SK-N-SH treated with all-trans-retinoic acid at 6 μM for 48 hours (cell line): ENCODE data around the gene CPLANE2.
A peak's percentile ranks its signal among the peaks of the same experiment; 100 is the strongest.

ENCODE experiments used
- ATAC-seq: fragments of 200-7000 bp; cut with Tn5 transposase; 3 replicates; pipeline ENCODE4 v1.9.1; 2020; ENCODE audit warnings: mild to moderate bottlenecking, moderate library complexity
- ARNTL ChIP-seq: fragments of 450-650 bp; formaldehyde crosslinking; IDR thresholded peaks from 2 replicates; pipeline ENCODE4 v1.5.0; 2020; ENCODE audit warnings: low read depth, mild to moderate bottlenecking, moderate library complexity, borderline replicate concordance
- CREB5 ChIP-seq: fragments of 250-450 bp; sonication (Bioruptor Pico); IDR thresholded peaks from 2 replicates; pipeline ENCODE4 v1.5.1; 2020; ENCODE audit warnings: low read depth, mild to moderate bottlenecking, moderate library complexity
- CSDC2 ChIP-seq: fragments of 250-450 bp; sonication (Bioruptor Pico); IDR thresholded peaks from 2 replicates; pipeline ENCODE4 v1.5.0; 2020; ENCODE audit warnings: mild to moderate bottlenecking, moderate library complexity
- ESRRG ChIP-seq: fragments of 250-450 bp; sonication (Bioruptor Pico); IDR thresholded peaks from 2 replicates; pipeline ENCODE4 v1.6.1; 2021; ENCODE audit warnings: mild to moderate bottlenecking
- GLIS3 ChIP-seq: fragments of 250-450 bp; sonication (Bioruptor Pico); IDR thresholded peaks from 2 replicates; pipeline ENCODE4 v1.5.0; 2020; ENCODE audit warnings: mild to moderate bottlenecking, moderate library complexity
- ISL1 ChIP-seq: fragments of 250-450 bp; sonication (Bioruptor Pico); IDR thresholded peaks from 2 replicates; pipeline ENCODE4 v2.1.2; 2022; ENCODE audit warnings: mild to moderate bottlenecking, moderate library complexity
- OSR1 ChIP-seq: fragments of 250-450 bp; sonication (Bioruptor Pico); IDR thresholded peaks from 2 replicates; pipeline ENCODE4 v1.8.0; 2022; ENCODE audit warnings: moderate library complexity, mild to moderate bottlenecking, inconsistent platforms
- POU6F1 ChIP-seq: fragments of 250-450 bp; sonication (Bioruptor Pico); IDR thresholded peaks from 2 replicates; pipeline ENCODE4 v1.8.0; 2021; ENCODE audit warnings: low read depth, mild to moderate bottlenecking, moderate library complexity, borderline replicate concordance
- RARB ChIP-seq: fragments of 250-450 bp; sonication (Bioruptor Pico); IDR thresholded peaks from 2 replicates; pipeline ENCODE4 v1.8.0; 2021; ENCODE audit warnings: mild to moderate bottlenecking, moderate library complexity
- TCF4 ChIP-seq: fragments of 250-450 bp; sonication (Bioruptor Pico); IDR thresholded peaks from 2 replicates; pipeline ENCODE4 v1.8.0; 2021; ENCODE audit warnings: mild to moderate bottlenecking, moderate library complexity, borderline replicate concordance
- TOX ChIP-seq: fragments of 250-450 bp; sonication (Bioruptor Pico); IDR thresholded peaks from 2 replicates; pipeline ENCODE4 v1.8.0; 2021; ENCODE audit warnings: mild to moderate bottlenecking, moderate library complexity, borderline replicate concordance
- ZC3H10 ChIP-seq: fragments of 250-450 bp; sonication (Bioruptor Pico); IDR thresholded peaks from 2 replicates; pipeline ENCODE4 v1.5.1; 2021; ENCODE audit warnings: mild to moderate bottlenecking, moderate library complexity
- ZNF70 ChIP-seq: fragments of 450-650 bp; formaldehyde crosslinking; IDR thresholded peaks from 2 replicates; pipeline ENCODE4 v1.5.0; 2020; ENCODE audit warnings: mild to moderate bottlenecking, moderate library complexity
- ZNF8 ChIP-seq: fragments of 450-650 bp; formaldehyde crosslinking; IDR thresholded peaks from 2 replicates; pipeline ENCODE4 v1.5.0; 2020; ENCODE audit warnings: mild to moderate bottlenecking, moderate library complexity
- TF ChIP-seq, protein P1 (sequence below): fragments of 250-450 bp; sonication (Bioruptor Pico); IDR thresholded peaks from 2 replicates; pipeline ENCODE4 v1.5.0; 2020; ENCODE audit warnings: mild to moderate bottlenecking, moderate library complexity

The CPLANE2 gene

GRCh38 chr1:16195518-16195905, 41.5 kb downstream of the CPLANE2 start (continued):
- TF ChIP-seq, protein P1, sequence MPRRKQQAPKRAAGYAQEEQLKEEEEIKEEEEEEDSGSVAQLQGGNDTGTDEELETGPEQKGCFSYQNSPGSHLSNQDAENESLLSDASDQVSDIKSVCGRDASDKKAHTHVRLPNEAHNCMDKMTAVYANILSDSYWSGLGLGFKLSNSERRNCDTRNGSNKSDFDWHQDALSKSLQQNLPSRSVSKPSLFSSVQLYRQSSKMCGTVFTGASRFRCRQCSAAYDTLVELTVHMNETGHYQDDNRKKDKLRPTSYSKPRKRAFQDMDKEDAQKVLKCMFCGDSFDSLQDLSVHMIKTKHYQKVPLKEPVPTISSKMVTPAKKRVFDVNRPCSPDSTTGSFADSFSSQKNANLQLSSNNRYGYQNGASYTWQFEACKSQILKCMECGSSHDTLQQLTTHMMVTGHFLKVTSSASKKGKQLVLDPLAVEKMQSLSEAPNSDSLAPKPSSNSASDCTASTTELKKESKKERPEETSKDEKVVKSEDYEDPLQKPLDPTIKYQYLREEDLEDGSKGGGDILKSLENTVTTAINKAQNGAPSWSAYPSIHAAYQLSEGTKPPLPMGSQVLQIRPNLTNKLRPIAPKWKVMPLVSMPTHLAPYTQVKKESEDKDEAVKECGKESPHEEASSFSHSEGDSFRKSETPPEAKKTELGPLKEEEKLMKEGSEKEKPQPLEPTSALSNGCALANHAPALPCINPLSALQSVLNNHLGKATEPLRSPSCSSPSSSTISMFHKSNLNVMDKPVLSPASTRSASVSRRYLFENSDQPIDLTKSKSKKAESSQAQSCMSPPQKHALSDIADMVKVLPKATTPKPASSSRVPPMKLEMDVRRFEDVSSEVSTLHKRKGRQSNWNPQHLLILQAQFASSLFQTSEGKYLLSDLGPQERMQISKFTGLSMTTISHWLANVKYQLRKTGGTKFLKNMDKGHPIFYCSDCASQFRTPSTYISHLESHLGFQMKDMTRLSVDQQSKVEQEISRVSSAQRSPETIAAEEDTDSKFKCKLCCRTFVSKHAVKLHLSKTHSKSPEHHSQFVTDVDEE (CRISPR knock-in tag), result no peak
- TF ChIP-seq TOX (CRISPR knock-in tag), result no peak

- TF ChIP-seq TOX (CRISPR knock-in tag), result no peak
- no peak for TF ChIP-seq ARNTL (CRISPR knock-in tag)
- no peak for TF ChIP-seq ZC3H10
- no peak for TF ChIP-seq POU6F1 (CRISPR knock-in tag)
- TF ChIP-seq, all 23 proteins: peak for 0
- ATAC-seq, result no peak
Observed at GRCh38 chr1:16191916-16192546, 45.0 kb downstream of the CPLANE2 start.

DNA sequence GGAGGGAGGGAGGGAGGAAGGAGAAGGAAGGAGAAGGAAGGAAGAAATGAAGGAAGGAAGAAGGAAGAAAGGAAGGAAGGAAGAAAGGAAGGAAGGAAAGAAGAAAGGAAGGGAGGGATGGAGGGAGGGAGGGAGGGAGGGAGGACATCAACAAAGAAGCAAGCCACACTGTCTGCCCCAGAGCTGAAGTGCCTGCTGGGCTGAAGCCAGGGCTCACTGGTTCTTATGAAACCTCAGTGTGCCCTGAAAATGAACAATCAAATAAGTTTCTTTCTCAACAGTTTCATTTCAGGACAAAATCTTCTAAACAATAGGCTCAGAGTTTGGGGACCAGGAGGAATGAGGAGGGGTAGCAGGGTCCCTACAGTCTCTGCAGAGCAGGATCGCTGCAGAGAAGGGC, 45.7 kb downstream of the CPLANE2 start:
- ATAC-seq, result no peak
- no peak for TF ChIP-seq ISL1 (CRISPR knock-in tag)
- TF ChIP-seq CSDC2 (CRISPR knock-in tag), result no peak
- TF ChIP-seq TCF4 (CRISPR knock-in tag), result no peak
- no peak for TF ChIP-seq POU6F1 (CRISPR knock-in tag)
- no peak for TF ChIP-seq ZNF70 (CRISPR knock-in tag)
- no peak for TF ChIP-seq GLIS3
- TF ChIP-seq ESRRG (CRISPR knock-in tag), result no peak
- no peak for TF ChIP-seq CREB5 (CRISPR knock-in tag)

DNA sequence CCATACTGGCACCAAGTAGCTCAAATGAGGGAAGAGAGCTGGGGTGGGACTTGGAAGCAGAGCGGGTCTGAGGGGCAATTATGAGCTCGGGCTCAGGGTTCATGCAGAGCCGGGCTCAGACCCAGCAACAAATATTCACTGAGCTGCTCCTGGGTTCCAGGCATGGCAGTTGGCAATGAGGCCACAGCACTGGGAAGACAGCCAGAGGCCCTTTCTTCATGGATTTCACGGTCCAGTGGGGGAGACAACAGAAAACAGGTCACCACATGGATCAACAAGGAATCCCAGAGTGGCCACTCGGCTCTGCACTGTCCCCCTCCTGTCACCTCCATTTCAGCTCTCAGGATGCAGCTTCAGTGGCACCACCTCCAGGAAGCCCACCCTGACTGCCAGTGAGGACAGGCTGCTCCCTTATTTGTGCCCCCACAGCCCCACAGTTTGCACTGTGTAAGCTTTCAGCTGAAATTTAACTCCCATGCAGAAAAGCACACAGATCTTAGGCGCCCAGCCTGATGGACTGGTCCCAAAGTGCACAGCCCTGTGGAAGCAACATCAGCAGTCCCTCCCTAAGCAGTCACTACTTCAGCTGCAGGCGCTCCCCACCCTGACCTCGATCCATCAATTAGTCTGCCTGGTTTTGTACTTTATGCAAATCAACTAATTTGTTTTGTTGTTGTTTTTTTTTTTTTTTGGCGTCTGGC, 46.9 kb downstream of the CPLANE2 start:
- no peak for ATAC-seq
- no peak for TF ChIP-seq OSR1
- peak; percentile 97 for TF ChIP-seq ZNF70 (CRISPR knock-in tag)

DNA sequence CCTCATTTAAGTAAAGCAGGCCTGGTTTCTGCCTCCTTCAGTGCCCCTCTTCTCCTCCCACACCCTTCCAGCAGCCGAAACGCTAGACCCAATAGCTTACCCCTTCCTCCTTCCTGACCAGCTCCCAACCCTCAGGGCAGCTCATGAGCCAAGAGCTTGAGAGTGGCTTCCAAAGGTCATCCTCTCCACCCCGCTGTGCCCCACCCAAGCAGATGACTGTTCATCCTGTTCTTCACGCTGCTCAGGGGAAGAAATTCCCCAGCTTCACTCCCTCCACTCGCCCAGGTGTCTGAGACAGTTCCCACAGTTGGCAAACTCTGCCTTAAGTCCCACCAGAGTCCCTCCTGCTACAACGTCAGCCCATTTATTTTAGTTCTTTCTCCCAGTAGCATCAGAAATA, 48.0 kb downstream of the CPLANE2 start:
- no peak for TF ChIP-seq RARB
- TF ChIP-seq ZNF8, result no peak
- TF ChIP-seq, protein P1 (CRISPR knock-in tag), result no peak
- TF ChIP-seq POU6F1 (CRISPR knock-in tag), result no peak
- no peak for TF ChIP-seq ISL1 (CRISPR knock-in tag)
- TF ChIP-seq ZNF70 (CRISPR knock-in tag), result no peak
- ATAC-seq, result no peak
